Spleen (tissue), 7 donors: ENCODE results near the gene DOCK11.

Experiments used
- CTCF ChIP-seq, 11 experiments: fragments of 200-600 bp in 7 of 11; fragments of 450-650 bp in 4 of 11; sonication (generic) in 4 of 11; IDR thresholded peaks in 8 of 11; conservative IDR thresholded peaks in 3 of 11; 1 replicate in 7 of 11; 2 replicates in 4 of 11; pipeline versions ENCODE4 v1.4.0 to v1.8.0; 2016 to 2021; ENCODE audit warnings: antibody characterized with exemption in 11 of 11, inconsistent platforms in 4 of 11, mild to moderate bottlenecking in 1 of 11
- POLR2AphosphoS5 ChIP-seq, 3 donors: sonication (generic); formaldehyde crosslinking; IDR thresholded peaks; one replicate each; pipeline ENCODE4 v1.5.1; 2017; ENCODE audit warnings: antibody characterized with exemption in 3 of 3
- donor health status: DM: no; HTN: no; CAD: no; lungs with moderate emphysema.
- donor health status: DM: no; HTN: no; CAD: no.
- donor health status: DM: no; HTN: no; CAD: no.

- TF ChIP-seq CTCF (IDR thresholded peaks at IDR 0.05 in 8 of 11, conservative IDR thresholded peaks at IDR 0.05 in 3 of 11) (peak in 3 of 11 experiments; percentile 19 to 33 (median 30)), POLR2AphosphoS5 (IDR thresholded peaks at IDR 0.05) (no peak)
Observed at GRCh38 chrX:118644378-118644777, 148.8 kb downstream of the DOCK11 start.
